Progenitor cell of endocrine pancreas (in vitro differentiated cells): Measurements from ENCODE around the gene ABR. TPM values are rescaled to one million over a fixed set of nuclear protein-coding genes. Genes with fewer than 3 reads are reported as not detected.

Source experiments
- DNase-seq: peaks from one replicate; pipeline ENCODE4 v3.0.0; 2021; ENCODE audit warnings: low spot score; ENCODE audit not compliant: unreplicated experiment
- H3K27ac Mint-ChIP-seq: 2 replicates; pipeline ENCODE4 v1.8.0; 2021; ENCODE audit warnings: mild to moderate bottlenecking, moderate library complexity, mixed read lengths
- H3K27me3 Mint-ChIP-seq: 2 replicates; pipeline ENCODE4 v1.8.0; 2021; ENCODE audit warnings: mixed read lengths
- H3K36me3 Mint-ChIP-seq: 2 replicates; pipeline ENCODE4 v1.8.0; 2022; ENCODE audit warnings: mixed read lengths; ENCODE audit not compliant: insufficient read depth
- H3K4me1 Mint-ChIP-seq: 2 replicates; pipeline ENCODE4 v1.8.0; 2021; ENCODE audit warnings: low read depth, mixed read lengths
- H3K4me3 Mint-ChIP-seq: 2 replicates; pipeline ENCODE4 v1.8.0; 2021; ENCODE audit warnings: low read depth, mild to moderate bottlenecking, moderate library complexity, mixed read lengths
- H3K9me3 Mint-ChIP-seq: 2 replicates; pipeline ENCODE4 v1.8.0; 2021; ENCODE audit warnings: low read depth, mixed read lengths
- total RNA-seq: library from RNA; stranded (reverse); gene quantifications from 2 replicates; pipeline ENCODE4 v1.2.1, GENCODE V29; 2021
- TF ChIP-seq, protein P1 (sequence below): fragments of 200-600 bp; sonication (generic); IDR thresholded peaks from one replicate; pipeline ENCODE4 v1.5.0; 2021; ENCODE audit warnings: antibody characterized with exemption, mild to moderate bottlenecking; ENCODE audit not compliant: unreplicated experiment

ABR gene
- total RNA-seq, 1 donor from 2014 or later, result 61.0 TPM

- Mint-ChIP-seq H3K27ac (no peak overlapping the region), H3K36me3 (peaks cover 28% of the 10 kb centered on the region), H3K4me1 (no peaks in the 10 kb centered on the region), H3K9me3 (peaks cover under 1% of the 10 kb centered on the region), H3K27me3 (no peaks in the 10 kb centered on the region), H3K4me3 (no peak overlapping the region)
- TF ChIP-seq, protein P1, sequence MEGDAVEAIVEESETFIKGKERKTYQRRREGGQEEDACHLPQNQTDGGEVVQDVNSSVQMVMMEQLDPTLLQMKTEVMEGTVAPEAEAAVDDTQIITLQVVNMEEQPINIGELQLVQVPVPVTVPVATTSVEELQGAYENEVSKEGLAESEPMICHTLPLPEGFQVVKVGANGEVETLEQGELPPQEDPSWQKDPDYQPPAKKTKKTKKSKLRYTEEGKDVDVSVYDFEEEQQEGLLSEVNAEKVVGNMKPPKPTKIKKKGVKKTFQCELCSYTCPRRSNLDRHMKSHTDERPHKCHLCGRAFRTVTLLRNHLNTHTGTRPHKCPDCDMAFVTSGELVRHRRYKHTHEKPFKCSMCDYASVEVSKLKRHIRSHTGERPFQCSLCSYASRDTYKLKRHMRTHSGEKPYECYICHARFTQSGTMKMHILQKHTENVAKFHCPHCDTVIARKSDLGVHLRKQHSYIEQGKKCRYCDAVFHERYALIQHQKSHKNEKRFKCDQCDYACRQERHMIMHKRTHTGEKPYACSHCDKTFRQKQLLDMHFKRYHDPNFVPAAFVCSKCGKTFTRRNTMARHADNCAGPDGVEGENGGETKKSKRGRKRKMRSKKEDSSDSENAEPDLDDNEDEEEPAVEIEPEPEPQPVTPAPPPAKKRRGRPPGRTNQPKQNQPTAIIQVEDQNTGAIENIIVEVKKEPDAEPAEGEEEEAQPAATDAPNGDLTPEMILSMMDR, result no peak
- no peak for DNase-seq
Measured at GRCh38 chr17:1060991-1061390, 118.8 kb downstream of the ABR start.

GRCh38 chr17:1059131-1059795 is 120.5 kb downstream of the ABR start:
- Mint-ChIP-seq H3K27ac (peak overlapping the region; percentile 24), H3K4me3 (no peak overlapping the region), H3K27me3 (no peaks in the 10 kb centered on the region), H3K4me1 (no peaks in the 10 kb centered on the region), H3K9me3 (no peaks in the 10 kb centered on the region), H3K36me3 (peaks cover 22% of the 10 kb centered on the region)
- no peak for DNase-seq
- TF ChIP-seq, protein P1, result no peak

DNA sequence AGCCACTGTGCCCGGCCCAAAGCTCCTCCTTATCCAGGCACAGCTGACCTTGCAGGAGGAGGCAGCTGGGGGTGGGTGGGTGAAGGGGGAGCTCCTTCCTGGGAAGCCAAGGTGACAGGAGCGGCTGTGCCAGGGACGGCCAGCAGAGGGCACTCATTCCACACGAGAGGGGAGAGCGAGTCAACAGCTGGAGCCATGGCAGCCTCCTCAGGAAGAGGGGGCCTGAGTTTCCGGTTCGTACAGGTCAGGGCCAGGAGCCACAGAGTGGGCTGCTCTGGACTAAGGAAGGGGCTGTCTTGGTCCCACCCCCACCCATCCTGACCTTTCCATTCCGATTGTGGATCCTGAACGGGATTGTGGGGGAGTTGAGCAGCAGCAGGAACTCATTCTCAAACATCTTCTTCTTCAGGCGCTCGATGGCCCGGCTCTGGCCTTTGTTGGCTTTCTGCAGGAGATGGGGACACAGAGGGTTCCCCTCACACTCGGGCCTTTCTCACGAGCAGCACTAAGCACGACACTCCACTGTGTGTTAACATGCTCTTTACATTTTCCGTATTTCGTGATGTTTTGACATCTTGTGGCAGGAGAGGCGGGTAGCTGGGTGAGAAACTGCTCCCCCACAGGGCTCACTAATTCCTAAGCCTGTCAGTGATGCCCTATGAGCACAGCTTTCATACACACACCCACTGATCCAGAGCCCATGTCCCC is 121.2 kb downstream of the ABR start:
- Mint-ChIP-seq H3K9me3 (no peaks in the 10 kb centered on the region), H3K27me3 (no peaks in the 10 kb centered on the region), H3K27ac (no peak overlapping the region), H3K4me1 (no peaks in the 10 kb centered on the region), H3K4me3 (no peak overlapping the region), H3K36me3 (peaks cover 24% of the 10 kb centered on the region)
- TF ChIP-seq, protein P1, result peak; percentile 46
- DNase-seq, result no peak

DNA sequence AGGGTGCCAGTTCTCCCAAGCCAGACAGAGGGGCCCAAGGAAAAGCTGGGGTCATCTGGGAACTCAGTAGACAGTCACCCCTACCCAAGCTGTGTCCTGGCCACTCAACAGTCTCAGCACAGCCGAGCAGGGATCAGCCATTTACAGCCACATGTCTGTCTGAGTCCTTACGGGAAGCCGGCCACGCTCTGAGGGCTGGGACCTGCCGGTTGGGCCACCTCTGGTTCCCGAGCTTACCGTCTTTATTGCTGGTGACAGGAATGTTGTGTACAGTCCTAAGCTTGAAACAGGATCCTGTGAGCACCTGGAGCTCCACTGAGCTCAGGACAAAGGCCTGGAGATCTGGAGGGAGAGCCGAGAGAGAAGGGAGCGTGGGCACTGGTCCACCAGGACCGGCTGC is 123.0 kb downstream of the ABR start:
- TF ChIP-seq, protein P1, result no peak
- H3K27ac Mint-ChIP-seq, result no peak overlapping the region
- peaks cover 26% of the 10 kb centered on the region for H3K36me3 Mint-ChIP-seq
- H3K4me1 Mint-ChIP-seq, result no peaks in the 10 kb centered on the region
- no peaks in the 10 kb centered on the region for H3K9me3 Mint-ChIP-seq
- no peak for DNase-seq
- H3K4me3 Mint-ChIP-seq, result no peak overlapping the region
- H3K27me3 Mint-ChIP-seq, result no peaks in the 10 kb centered on the region

GRCh38 chr17:1055751-1056645 is 123.8 kb downstream of the ABR start:
- Mint-ChIP-seq H3K4me1 (no peaks in the 10 kb centered on the region), H3K27ac (no peak overlapping the region), H3K36me3 (peaks cover 26% of the 10 kb centered on the region), H3K27me3 (no peaks in the 10 kb centered on the region), H3K9me3 (no peaks in the 10 kb centered on the region), H3K4me3 (no peak overlapping the region)
- TF ChIP-seq, protein P1, result peak; percentile 70
- peak; percentile 48 for DNase-seq
